22Rv1 (cell line): Measurements from ENCODE around the gene ITPR1.

ENCODE experiments used
- CTCF ChIP-seq: fragments of 450-650 bp; IDR thresholded peaks from 2 replicates; pipeline ENCODE4 v1.5.1; 2017; ENCODE audit warnings: mild to moderate bottlenecking
- ZFX ChIP-seq: fragments of 450-650 bp; IDR thresholded peaks from 2 replicates; pipeline ENCODE4 v1.6.1; 2017; ENCODE audit warnings: antibody characterized with exemption, borderline replicate concordance

DNA sequence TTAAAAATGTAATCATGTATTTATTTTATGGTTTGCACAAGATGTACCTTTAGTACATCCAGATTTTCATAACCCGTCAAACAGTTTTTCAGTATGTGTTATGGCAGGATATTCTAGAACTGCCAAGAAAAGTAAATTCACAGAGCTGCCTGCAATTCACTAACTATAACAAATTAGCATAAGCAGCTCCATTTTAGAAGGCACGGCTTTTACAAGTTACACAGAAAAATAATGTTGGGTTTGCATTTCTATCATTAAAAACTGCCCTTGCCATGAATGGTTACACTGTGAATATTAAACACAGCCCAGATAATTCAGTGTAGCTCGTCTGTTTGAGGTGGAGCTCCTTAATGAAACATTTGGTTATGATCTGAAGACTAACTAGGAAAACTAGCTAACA, 391.7 kb downstream of the ITPR1 start:
- TF ChIP-seq CTCF: no peak
- no peak for TF ChIP-seq ZFX
